Esophagus squamous epithelium (tissue), 4 donors: ENCODE measurements around the gene SP100.

ENCODE experiments used
- CTCF ChIP-seq, 6 experiments: fragments of 450-650 bp in 4 of 6; fragments of 200-600 bp in 2 of 6; sonication (generic) in 2 of 6; IDR thresholded peaks; one replicate each; pipeline ENCODE4 v1.5.1; 2016 to 2019; ENCODE audit warnings: antibody characterized with exemption in 6 of 6, mild to moderate bottlenecking in 4 of 6, moderate library complexity in 4 of 6
- POLR2A ChIP-seq, 4 donors: fragments of 450-650 bp; IDR thresholded peaks; one replicate each; pipeline ENCODE4 v1.6.1; 2017; ENCODE audit warnings: antibody characterized with exemption in 4 of 4, mild to moderate bottlenecking in 4 of 4, moderate library complexity in 3 of 4

DNA sequence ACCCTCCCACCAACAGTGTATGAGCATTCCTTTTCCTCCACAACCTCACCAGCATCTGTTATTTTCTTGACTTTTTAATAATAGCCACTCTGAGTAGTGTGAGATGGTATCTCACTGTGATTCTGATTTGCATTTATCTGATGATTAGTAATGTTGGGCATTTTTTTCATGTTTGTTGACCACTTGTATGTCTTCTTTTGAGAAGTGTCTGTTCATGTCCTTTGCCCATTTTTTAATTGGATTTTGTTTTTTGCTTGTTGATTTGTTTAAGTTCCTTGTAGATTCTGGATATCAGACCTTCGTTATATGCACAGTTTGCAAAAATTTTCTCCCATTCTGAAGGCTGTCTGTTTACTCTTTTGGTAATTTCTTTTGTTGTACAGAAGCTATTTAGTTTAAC is 59.1 kb downstream of the SP100 start:
- TF ChIP-seq POLR2A (IDR thresholded peaks at IDR 0.05) (no peak), CTCF (IDR thresholded peaks at IDR 0.05) (no peak)
